NCI-H510A treated with DMSO at 0.1 percent for 48 hours (cell line): ENCODE results near the gene KNDC1.
"Not testable (repeated sequence)": the region's sequence is repeated elsewhere in the genome, so short reads cannot be mapped to it uniquely, and the experiment has no call there.

Experiments
- DNase-seq: peaks from one replicate; lab custom pipeline; 2025; lab: John Stamatoyannopoulos, UW

Gene KNDC1

GRCh38 chr10:133126431-133127290 lies 33.4 kb upstream of the KNDC1 start:
- DNase-seq = no peak

GRCh38 chr10:133127291-133128125 lies 32.5 kb upstream of the KNDC1 start:
- no peak for DNase-seq

- no peak for DNase-seq
Measured at GRCh38 chr10:133128126-133129070, 31.6 kb upstream of the KNDC1 start.

GRCh38 chr10:133129071-133129858 lies 30.8 kb upstream of the KNDC1 start:
- DNase-seq = no peak

GRCh38 chr10:133129859-133130495 lies 30.0 kb upstream of the KNDC1 start:
- DNase-seq = no peak

- DNase-seq = no peak
Measured at GRCh38 chr10:133130602-133131001, 29.4 kb upstream of the KNDC1 start.

GRCh38 chr10:133131053-133131452 lies 29.0 kb upstream of the KNDC1 start:
- no peak for DNase-seq

GRCh38 chr10:133131734-133132472 lies 28.1 kb upstream of the KNDC1 start:
- DNase-seq = no peak

- DNase-seq = no peak
Measured at GRCh38 chr10:133132473-133133291, 27.3 kb upstream of the KNDC1 start.

- no peak for DNase-seq
Measured at GRCh38 chr10:133133471-133134231, 26.4 kb upstream of the KNDC1 start.

- no peak for DNase-seq
Measured at GRCh38 chr10:133134411-133135115, 25.5 kb upstream of the KNDC1 start.

- DNase-seq = no peak
Measured at GRCh38 chr10:133135116-133135465, 24.9 kb upstream of the KNDC1 start.

- DNase-seq = not testable (repeated sequence)
Measured at GRCh38 chr10:133137486-133138145, 22.4 kb upstream of the KNDC1 start.

- no peak for DNase-seq
Measured at GRCh38 chr10:133139551-133140065, 20.4 kb upstream of the KNDC1 start.

GRCh38 chr10:133140417-133141143 lies 19.4 kb upstream of the KNDC1 start:
- no peak for DNase-seq
